Measurements from ENCODE around the gene KCND3.

The KCND3 gene

GRCh38 chr1:111928531-111928930 is 60.9 kb downstream of the KCND3 start:
- ATAC-seq = no peak
- no peak for TF ChIP-seq OSR1 (CRISPR knock-in tag; IDR thresholded peaks at IDR 0.05)
- TF ChIP-seq ISL1 (CRISPR knock-in tag; IDR thresholded peaks at IDR 0.05) = no peak
- no peak for TF ChIP-seq ZFP3 (CRISPR knock-in tag; IDR thresholded peaks at IDR 0.05)
- no peak for TF ChIP-seq BACH2 (CRISPR knock-in tag; IDR thresholded peaks at IDR 0.05; ENCODE audit: borderline replicate concordance)

- ATAC-seq = no peak; the same call in 2 of the 3 replicates
- TF ChIP-seq PPARA (CRISPR knock-in tag; IDR thresholded peaks at IDR 0.05; ENCODE audit: borderline replicate concordance) (no peak), ZNF565 (CRISPR knock-in tag; conservative IDR thresholded peaks at IDR 0.05; ENCODE audit: low read depth) (no peak), TOX (CRISPR knock-in tag; IDR thresholded peaks at IDR 0.05; ENCODE audit: borderline replicate concordance) (no peak), CREB5 (CRISPR knock-in tag; IDR thresholded peaks at IDR 0.05; ENCODE audit: low read depth) (no peak), ZC3H10 (CRISPR knock-in tag; IDR thresholded peaks at IDR 0.05) (no peak), TSHZ2 (CRISPR knock-in tag; IDR thresholded peaks at IDR 0.05) (no peak), OSR1 (CRISPR knock-in tag; IDR thresholded peaks at IDR 0.05) (no peak), ESRRG (CRISPR knock-in tag; IDR thresholded peaks at IDR 0.05) (no peak), ISL1 (CRISPR knock-in tag; IDR thresholded peaks at IDR 0.05) (no peak), PATZ1 (CRISPR knock-in tag; IDR thresholded peaks at IDR 0.05; ENCODE audit: borderline replicate concordance) (no peak), CSDC2 (CRISPR knock-in tag; IDR thresholded peaks at IDR 0.05) (no peak), POU6F1 (CRISPR knock-in tag; IDR thresholded peaks at IDR 0.05; ENCODE audit: borderline replicate concordance, low read depth) (no peak), ZNF8 (CRISPR knock-in tag; IDR thresholded peaks at IDR 0.05) (no peak), TCF4 (CRISPR knock-in tag; IDR thresholded peaks at IDR 0.05; ENCODE audit: borderline replicate concordance) (no peak), ZFP3 (CRISPR knock-in tag; IDR thresholded peaks at IDR 0.05) (no peak), RARB (CRISPR knock-in tag; IDR thresholded peaks at IDR 0.05) (no peak), SNAI2 (CRISPR knock-in tag; IDR thresholded peaks at IDR 0.05) (no peak), GLIS3 (CRISPR knock-in tag; IDR thresholded peaks at IDR 0.05) (no peak), ZNF70 (CRISPR knock-in tag; IDR thresholded peaks at IDR 0.05) (no peak), ARNTL (CRISPR knock-in tag; IDR thresholded peaks at IDR 0.05; ENCODE audit: borderline replicate concordance, low read depth) (no peak)
Measured at GRCh38 chr1:111927652-111928051, 61.8 kb downstream of the KCND3 start.

GRCh38 chr1:111924786-111925185 is 64.7 kb downstream of the KCND3 start:
- no peak for ATAC-seq
- TF ChIP-seq PATZ1 (CRISPR knock-in tag; IDR thresholded peaks at IDR 0.05; ENCODE audit: borderline replicate concordance) (no peak), CSRNP3 (CRISPR knock-in tag; IDR thresholded peaks at IDR 0.05) (no peak), TSHZ2 (CRISPR knock-in tag; IDR thresholded peaks at IDR 0.05) (no peak), GLIS3 (CRISPR knock-in tag; IDR thresholded peaks at IDR 0.05) (no peak), PPARA (CRISPR knock-in tag; IDR thresholded peaks at IDR 0.05; ENCODE audit: borderline replicate concordance) (no peak), ZC3H10 (CRISPR knock-in tag; IDR thresholded peaks at IDR 0.05) (no peak), BACH2 (CRISPR knock-in tag; IDR thresholded peaks at IDR 0.05; ENCODE audit: borderline replicate concordance) (no peak), CREB5 (CRISPR knock-in tag; IDR thresholded peaks at IDR 0.05; ENCODE audit: low read depth) (no peak), ZFP30 (CRISPR knock-in tag; IDR thresholded peaks at IDR 0.05) (no peak), OSR1 (CRISPR knock-in tag; IDR thresholded peaks at IDR 0.05) (no peak)

Data from SK-N-SH treated with all-trans-retinoic acid at 6 μM for 48 hours (cell line).